Measurements from ENCODE around the gene CDC37L1. TPM values are rescaled to one million over a fixed set of nuclear protein-coding genes. Genes with fewer than 3 reads are reported as not detected.
"Not testable (repeated sequence)": the region's sequence is repeated elsewhere in the genome, so short reads cannot be mapped to it uniquely, and the experiment has no call there.

CDC37L1 gene
- total RNA-seq, 4 donors from 2014 or later: 21.1 to 50.5 (median 34.0) TPM

- no peak for DNase-seq
- Histone ChIP-seq H3K27me3 (no peaks in the 10 kb centered on the region), H3K4me1 (no peaks in the 10 kb centered on the region), H3K27ac (no peak overlapping the region), H3K4me3 (no peak overlapping the region), H3K9me3 (no peaks in the 10 kb centered on the region), H3K36me3 (no peaks in the 10 kb centered on the region)
- no peak for TF ChIP-seq CTCF (IDR thresholded peaks at IDR 0.05)
- TF ChIP-seq POLR2A (IDR thresholded peaks at IDR 0.05): no peak
- intact Hi-C loops (cut with DNase I; ENCODE audit: low total_unique reads): no loop called here
Observed at GRCh38 chr9:4657426-4658159, 21.8 kb upstream of the CDC37L1 start.

GRCh38 chr9:4660665-4661064 is 18.7 kb upstream of the CDC37L1 start:
- DNase-seq; H3K36me3 ChIP-seq; H3K4me1 ChIP-seq; H3K9me3 ChIP-seq; H3K4me3 ChIP-seq; H3K27me3 ChIP-seq; H3K27ac ChIP-seq; intact Hi-C loops (cut with DNase I; ENCODE audit: low total_unique reads): not testable (repeated sequence)

- H3K9me3 ChIP-seq: no peaks in the 10 kb centered on the region
- no peaks in the 10 kb centered on the region for H3K27me3 ChIP-seq
- DNase-seq: no peak
- H3K4me3 ChIP-seq: no peak overlapping the region
- no peaks in the 10 kb centered on the region for H3K4me1 ChIP-seq
- no peaks in the 10 kb centered on the region for H3K36me3 ChIP-seq
- intact Hi-C loops (cut with DNase I; ENCODE audit: low total_unique reads): no loop called here
- no peak overlapping the region for H3K27ac ChIP-seq
- TF ChIP-seq POLR2A (IDR thresholded peaks at IDR 0.05): no peak
- TF ChIP-seq CTCF (IDR thresholded peaks at IDR 0.05): no peak
Observed at GRCh38 chr9:4661165-4661564, 18.2 kb upstream of the CDC37L1 start.

- intact Hi-C loops (cut with DNase I; ENCODE audit: low total_unique reads): no loop called here
- Histone ChIP-seq H3K4me3 (peak overlapping the region; percentile 49 to 85), H3K27ac (peak overlapping the region; percentile 68 to 86), H3K27me3 (no peaks in the 10 kb centered on the region), H3K4me1 (no peaks in the 10 kb centered on the region), H3K36me3 (no peaks in the 10 kb centered on the region), H3K9me3 (no peaks in the 10 kb centered on the region)
- DNase-seq: no peak
- TF ChIP-seq CTCF (IDR thresholded peaks at IDR 0.05) (no peak), POLR2A (IDR thresholded peaks at IDR 0.05) (no peak)
Observed at GRCh38 chr9:4661611-4662010, 17.8 kb upstream of the CDC37L1 start.

- no peaks in the 10 kb centered on the region for H3K36me3 ChIP-seq
- no peaks in the 10 kb centered on the region for H3K4me1 ChIP-seq
- intact Hi-C loops (cut with DNase I; ENCODE audit: low total_unique reads): no loop called here
- TF ChIP-seq POLR2A (IDR thresholded peaks at IDR 0.05) (peak; percentile 54 to 61), CTCF (IDR thresholded peaks at IDR 0.05) (peak; percentile 57 to 80 (median 75))
- peak; percentile 85 to 87 for DNase-seq
- H3K27ac ChIP-seq: peak within 1 kb of the TSS; percentile 68 to 86
- no peaks in the 10 kb centered on the region for H3K27me3 ChIP-seq
- no peaks in the 10 kb centered on the region for H3K9me3 ChIP-seq
- peak within 1 kb of the TSS; percentile 49 to 85 for H3K4me3 ChIP-seq
Observed at GRCh38 chr9:4662108-4662988, 17.0 kb upstream of the CDC37L1 start, which contains the start of gene PLPP6. TSS of gene PLPP6 (plus strand) at chr9:4662294. CDS start at chr9:4662376, 82 bp downstream.
